ENCODE results near the gene COG8. TPM values are rescaled to one million over a fixed set of nuclear protein-coding genes. Genes with fewer than 3 reads are reported as not detected.

Gene COG8
- total RNA-seq, 3 donors from 2014 or later (not counting 1 experiment from before 2014, with no cell fraction given) = 26.3 to 34.6 (median 29.0) TPM

- Histone ChIP-seq H3K4me1 (ENCODE audit: control insufficient read depth, insufficient read depth, low read length) (peaks cover 12% of the 10 kb centered on the region), H3K27me3 (ENCODE audit: control insufficient read depth, insufficient read depth, low read length) (no peaks in the 10 kb centered on the region), H3K36me3 (ENCODE audit: control insufficient read depth, insufficient read depth, low read length) (peaks cover 12% of the 10 kb centered on the region), H3K9me3 (ENCODE audit: control insufficient read depth, insufficient read depth, low read length) (no peaks in the 10 kb centered on the region), H3K4me3 (ENCODE audit: low read length) (no peak overlapping the region), H3K27ac (ENCODE audit: low read length) (no peak overlapping the region)
- no peaks in the 10 kb centered on the region for H3K27me3 Mint-ChIP-seq (ENCODE audit: low read depth in 2 of 2)
- intact Hi-C loops (cut with micrococcal nuclease) = no loop called here
- H3K27ac Mint-ChIP-seq = no peak overlapping the region
- TF ChIP-seq CTCF (IDR thresholded peaks at IDR 0.05) = no peak
- WGBS (ENCODE audit: insufficient coverage) = 94% methylated on average over 10 of the region's 10 CpGs
- H3K9me3 Mint-ChIP-seq = no peaks in the 10 kb centered on the region
- H3K36me3 Mint-ChIP-seq = no peaks in the 10 kb centered on the region
- peaks cover 7 to 14% of the 10 kb centered on the region in 2 donors for H3K4me1 Mint-ChIP-seq
- ATAC-seq (no peak), DNase-seq (no peak)
- H3K4me3 Mint-ChIP-seq = no peak overlapping the region
Measured at GRCh38 chr16:69349536-69349935, 10.2 kb upstream of the COG8 start.

GRCh38 chr16:69348222-69348621 is 8.9 kb upstream of the COG8 start:
- H3K36me3 ChIP-seq (ENCODE audit: control insufficient read depth, insufficient read depth, low read length) = peaks cover 10% of the 10 kb centered on the region
- no peaks in the 10 kb centered on the region for H3K36me3 Mint-ChIP-seq
- peaks cover 12% of the 10 kb centered on the region for H3K4me1 ChIP-seq (ENCODE audit: control insufficient read depth, insufficient read depth, low read length)
- no peak overlapping the region for H3K4me3 Mint-ChIP-seq
- H3K27me3 ChIP-seq (ENCODE audit: control insufficient read depth, insufficient read depth, low read length) = no peaks in the 10 kb centered on the region
- WGBS (ENCODE audit: insufficient coverage) = 94% methylated on average over 6 of the region's 6 CpGs
- no peaks in the 10 kb centered on the region for H3K9me3 Mint-ChIP-seq
- H3K27ac Mint-ChIP-seq = no peak overlapping the region
- no peaks in the 10 kb centered on the region for H3K9me3 ChIP-seq (ENCODE audit: control insufficient read depth, insufficient read depth, low read length)
- no peak overlapping the region for H3K4me3 ChIP-seq (ENCODE audit: low read length)
- no peak for ATAC-seq
- no peak for TF ChIP-seq CTCF (IDR thresholded peaks at IDR 0.05)
- no peaks in the 10 kb centered on the region for H3K27me3 Mint-ChIP-seq (ENCODE audit: low read depth in 2 of 2)
- intact Hi-C loops (cut with micrococcal nuclease) = no loop called here
- peaks cover 7 to 14% of the 10 kb centered on the region in 2 donors for H3K4me1 Mint-ChIP-seq
- DNase-seq = no peak
- no peak overlapping the region for H3K27ac ChIP-seq (ENCODE audit: low read length)

- intact Hi-C loops (cut with micrococcal nuclease) = no loop called here
- WGBS (ENCODE audit: insufficient coverage) = 94% methylated on average over 6 of the region's 6 CpGs
- no peak overlapping the region for H3K4me3 ChIP-seq (ENCODE audit: low read length)
- Mint-ChIP-seq H3K4me1 (peaks cover 7 to 14% of the 10 kb centered on the region in 2 donors), H3K27me3 (ENCODE audit: low read depth in 2 of 2) (no peaks in the 10 kb centered on the region), H3K36me3 (no peaks in the 10 kb centered on the region), H3K27ac (peak overlapping the region in 1 of 2 donors; percentile 69), H3K4me3 (no peak overlapping the region), H3K9me3 (no peaks in the 10 kb centered on the region)
- no peak for ATAC-seq
- no peak for TF ChIP-seq CTCF (IDR thresholded peaks at IDR 0.05)
- peaks cover 12% of the 10 kb centered on the region for H3K4me1 ChIP-seq (ENCODE audit: control insufficient read depth, insufficient read depth, low read length)
- H3K36me3 ChIP-seq (ENCODE audit: control insufficient read depth, insufficient read depth, low read length) = peaks cover 11% of the 10 kb centered on the region
- no peaks in the 10 kb centered on the region for H3K27me3 ChIP-seq (ENCODE audit: control insufficient read depth, insufficient read depth, low read length)
- H3K27ac ChIP-seq (ENCODE audit: low read length) = no peak overlapping the region
- H3K9me3 ChIP-seq (ENCODE audit: control insufficient read depth, insufficient read depth, low read length) = no peaks in the 10 kb centered on the region
- no peak for DNase-seq
Measured at GRCh38 chr16:69346683-69347082, 7.3 kb upstream of the COG8 start.

- no peaks in the 10 kb centered on the region for H3K36me3 Mint-ChIP-seq
- no peaks in the 10 kb centered on the region for H3K9me3 Mint-ChIP-seq
- Histone ChIP-seq H3K36me3 (ENCODE audit: control insufficient read depth, insufficient read depth, low read length) (peaks cover 18% of the 10 kb centered on the region), H3K27me3 (ENCODE audit: control insufficient read depth, insufficient read depth, low read length) (no peaks in the 10 kb centered on the region), H3K27ac (ENCODE audit: low read length) (no peak overlapping the region), H3K9me3 (ENCODE audit: control insufficient read depth, insufficient read depth, low read length) (no peaks in the 10 kb centered on the region), H3K4me1 (ENCODE audit: control insufficient read depth, insufficient read depth, low read length) (peaks cover 12% of the 10 kb centered on the region), H3K4me3 (ENCODE audit: low read length) (no peak overlapping the region)
- DNase-seq (peak in 1 of 2 donors; percentile 19), ATAC-seq (peak; percentile 70 to 75 (median 70))
- no peak for TF ChIP-seq CTCF (IDR thresholded peaks at IDR 0.05)
- H3K4me3 Mint-ChIP-seq = no peak overlapping the region
- intact Hi-C loops (cut with micrococcal nuclease) = no loop called here
- H3K27ac Mint-ChIP-seq = peak overlapping the region; percentile 48 to 69
- peaks cover 7 to 14% of the 10 kb centered on the region in 2 donors for H3K4me1 Mint-ChIP-seq
- WGBS (ENCODE audit: insufficient coverage) = 35% methylated on average over 2 of the region's 4 CpGs
- H3K27me3 Mint-ChIP-seq (ENCODE audit: low read depth in 2 of 2) = no peaks in the 10 kb centered on the region
Measured at GRCh38 chr16:69345923-69346322, 6.6 kb upstream of the COG8 start.
